Thymus (tissue), 14 donors: ENCODE results near the gene GLRA1. TPM values are rescaled to one million over a fixed set of nuclear protein-coding genes. Genes with fewer than 3 reads are reported as not detected.

Experiments
- DNase-seq, 9 donors: peaks; one replicate each; pipeline ENCODE4 v3.0.0-alpha.2; 2013; ENCODE audit warnings: low spot score in 9 of 9, low read depth in 6 of 9, missing footprints in 1 of 9
- H3K27ac ChIP-seq, 2 donors: one replicate each; pipeline ENCODE4 v1.5.1; 2013; ENCODE audit warnings: control low read depth in 1 of 2, low read depth in 1 of 2, low read length in 1 of 2, mild to moderate bottlenecking in 1 of 2, moderate library complexity in 1 of 2
- H3K27me3 ChIP-seq, 2 donors: one replicate each; pipeline ENCODE4 v1.5.1; 2013; ENCODE audit warnings: low read length in 1 of 2; ENCODE audit not compliant: control insufficient read depth in 2 of 2, insufficient read depth in 1 of 2
- H3K36me3 ChIP-seq, 2 donors: one replicate each; pipeline ENCODE4 v1.5.1; 2013; ENCODE audit warnings: low read length in 1 of 2, mild to moderate bottlenecking in 1 of 2, moderate library complexity in 1 of 2; ENCODE audit not compliant: control insufficient read depth in 2 of 2, insufficient read depth in 2 of 2
- H3K4me1 ChIP-seq, 2 donors: one replicate each; pipeline ENCODE4 v1.5.1; 2013; ENCODE audit warnings: low read length in 2 of 2; ENCODE audit not compliant: control insufficient read depth in 2 of 2, insufficient read depth in 2 of 2
- H3K4me3 ChIP-seq, 2 donors: one replicate each; pipeline ENCODE4 v1.5.1; 2013; ENCODE audit warnings: low read length in 2 of 2, control low read depth in 1 of 2, mild to moderate bottlenecking in 1 of 2
- H3K9me3 ChIP-seq, 2 donors: one replicate each; pipeline ENCODE4 v1.5.1; 2013; ENCODE audit warnings: low read length in 1 of 2, mild to moderate bottlenecking in 1 of 2; ENCODE audit not compliant: control insufficient read depth in 2 of 2, insufficient read depth in 1 of 2
- WGBS: extraction: QIAGEN DNeasy Blood & Tissue Kit; methylation state at CpG from one replicate; pipeline ENCODE4 v1.1.7; 2013; 5-methylcytosine and 5-hydroxymethylcytosine counted together
- long read RNA-seq, 10 donors: transcript quantifications; one replicate each; lab custom pipeline, GENCODE V29; 2026
- polyA plus RNA-seq: library from polyadenylated mRNA; stranded (reverse); fragments of 200-250 nt; gene quantifications from one replicate; pipeline ENCODE4 v1.2.3, GENCODE V29; 2013
- total RNA-seq: library from RNA; stranded (reverse); fragments of 120-200 nt; gene quantifications from one replicate; pipeline ENCODE4 v1.2.4, GENCODE V29; 2013
- donor health status: healthy.

GLRA1 gene
- total RNA-seq = not detected
- polyA plus RNA-seq = not detected
- long read RNA-seq, donor 1 = 0 reads
- long read RNA-seq, donor 2 = 0 reads
- long read RNA-seq, donor 3 = 0 reads
- long read RNA-seq, donor 4 = 0 reads
- long read RNA-seq, donor 5 = 0 reads
- long read RNA-seq, donor 6 = 0 reads
- long read RNA-seq, donor 7 = 0 reads
- long read RNA-seq, donor 8 = 0 reads
- long read RNA-seq, donor 9 = 0 reads
- long read RNA-seq, donor 10 = 0 reads

GRCh38 chr5:151924564-151925301, at the start of gene GLRA1:
Gene GLRA1 (minus strand): TSS chr5:151924851. CDS start chr5:151924549, 302 bp downstream.
- H3K27ac ChIP-seq = no peak within 1 kb of the TSS
- H3K9me3 ChIP-seq = no peaks in the 10 kb centered on the region
- peak; percentile 13 to 69 (median 36) for DNase-seq
- 13% methylated on average over 44 of the region's 44 CpGs for WGBS
- no peaks in the 10 kb centered on the region for H3K4me1 ChIP-seq
- no peaks in the 10 kb centered on the region for H3K36me3 ChIP-seq
- peaks cover 0 to 10% of the 10 kb centered on the region in 2 donors for H3K27me3 ChIP-seq
- H3K4me3 ChIP-seq = no peak within 1 kb of the TSS

DNA sequence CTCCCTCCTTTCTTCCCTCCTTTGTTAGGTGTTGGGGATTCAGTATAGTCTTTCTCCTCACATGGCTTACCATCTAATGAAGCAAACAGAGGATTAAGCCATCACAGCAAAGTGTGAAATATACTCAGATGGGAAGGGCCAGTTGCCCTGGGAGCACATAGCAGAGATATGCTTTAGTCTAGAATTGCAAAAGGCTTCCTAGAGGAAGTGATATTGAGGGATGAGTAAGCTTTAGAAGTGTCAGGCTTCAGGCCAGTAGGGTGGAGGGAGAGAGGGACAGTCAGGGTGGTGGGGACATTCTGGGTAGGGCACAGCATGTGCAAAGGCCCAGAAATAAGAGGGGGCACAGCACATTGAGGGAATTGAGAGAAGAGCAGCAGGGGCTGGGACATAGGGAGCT, 46.2 kb upstream of the GLRA1 start:
- Histone ChIP-seq H3K4me1 (no peaks in the 10 kb centered on the region), H3K36me3 (no peaks in the 10 kb centered on the region), H3K4me3 (no peak overlapping the region), H3K27me3 (no peaks in the 10 kb centered on the region), H3K9me3 (no peaks in the 10 kb centered on the region), H3K27ac (no peak overlapping the region)
- no peak for DNase-seq

DNA sequence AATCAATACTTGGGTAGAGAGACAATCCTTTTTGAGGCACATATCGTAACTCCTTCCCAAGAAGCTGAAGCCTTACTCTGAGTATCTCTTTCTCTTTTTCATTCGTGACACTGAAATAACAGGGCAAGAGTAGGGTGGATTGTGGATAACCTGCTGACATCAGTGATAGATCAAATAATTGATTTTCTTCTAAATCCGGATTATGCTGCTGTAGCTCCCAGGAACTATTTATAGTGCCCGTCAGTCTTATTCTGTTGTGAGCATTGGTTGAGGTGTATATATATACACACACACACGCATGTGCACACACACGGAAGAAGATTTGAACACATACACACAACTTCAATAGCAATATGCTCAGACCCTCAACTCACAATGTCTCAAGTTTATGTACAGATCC, 43.2 kb upstream of the GLRA1 start:
- no peak overlapping the region for H3K4me3 ChIP-seq
- no peak overlapping the region for H3K27ac ChIP-seq
- no peaks in the 10 kb centered on the region for H3K9me3 ChIP-seq
- no peaks in the 10 kb centered on the region for H3K36me3 ChIP-seq
- DNase-seq = no peak
- no peaks in the 10 kb centered on the region for H3K27me3 ChIP-seq
- no peaks in the 10 kb centered on the region for H3K4me1 ChIP-seq
- WGBS = 95% methylated on average over 6 of the region's 6 CpGs

- no peaks in the 10 kb centered on the region for H3K9me3 ChIP-seq
- H3K27ac ChIP-seq = no peak overlapping the region
- H3K36me3 ChIP-seq = no peaks in the 10 kb centered on the region
- H3K27me3 ChIP-seq = no peaks in the 10 kb centered on the region
- no peaks in the 10 kb centered on the region for H3K4me1 ChIP-seq
- DNase-seq = no peak
- H3K4me3 ChIP-seq = no peak overlapping the region
- 94% methylated on average over 1 of the region's 1 CpG for WGBS
Observed at GRCh38 chr5:151966046-151966445, 41.4 kb upstream of the GLRA1 start.

GRCh38 chr5:151964471-151964870, 39.8 kb upstream of the GLRA1 start:
- H3K27ac ChIP-seq = no peak overlapping the region
- DNase-seq = no peak
- WGBS = 74% methylated on average over 4 of the region's 4 CpGs
- no peaks in the 10 kb centered on the region for H3K36me3 ChIP-seq
- H3K27me3 ChIP-seq = no peaks in the 10 kb centered on the region
- no peaks in the 10 kb centered on the region for H3K9me3 ChIP-seq
- H3K4me3 ChIP-seq = no peak overlapping the region
- H3K4me1 ChIP-seq = no peaks in the 10 kb centered on the region

DNA sequence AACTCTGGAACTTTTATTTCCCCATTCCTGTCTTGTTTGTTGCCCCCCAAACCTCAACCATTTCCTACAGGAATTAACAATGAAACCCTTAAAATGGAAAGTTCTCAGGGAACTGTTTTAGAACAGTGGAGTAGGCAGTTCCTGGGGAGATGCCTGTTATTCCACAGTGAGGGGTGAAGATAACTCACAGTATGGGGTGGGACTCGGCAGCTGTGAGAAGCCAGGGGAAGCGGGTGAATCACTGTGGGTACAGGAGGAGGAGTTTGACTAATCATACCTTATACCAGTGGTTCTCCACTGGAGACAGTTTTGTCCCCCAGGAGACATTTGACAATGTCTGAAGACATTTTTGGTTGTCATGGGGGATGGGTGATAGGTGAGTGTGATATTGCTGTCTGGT, 36.9 kb upstream of the GLRA1 start:
- no peak overlapping the region for H3K27ac ChIP-seq
- H3K9me3 ChIP-seq = no peaks in the 10 kb centered on the region
- H3K36me3 ChIP-seq = no peaks in the 10 kb centered on the region
- 48% methylated on average over 2 of the region's 2 CpGs for WGBS
- H3K4me3 ChIP-seq = no peak overlapping the region
- no peaks in the 10 kb centered on the region for H3K27me3 ChIP-seq
- DNase-seq = no peak
- H3K4me1 ChIP-seq = no peaks in the 10 kb centered on the region

GRCh38 chr5:151958111-151958510, 33.5 kb upstream of the GLRA1 start:
- Histone ChIP-seq H3K4me3 (no peak overlapping the region), H3K27me3 (no peaks in the 10 kb centered on the region), H3K4me1 (no peaks in the 10 kb centered on the region), H3K36me3 (no peaks in the 10 kb centered on the region), H3K9me3 (no peaks in the 10 kb centered on the region), H3K27ac (no peak overlapping the region)
- no peak for DNase-seq
- 54% methylated on average over 3 of the region's 3 CpGs for WGBS

GRCh38 chr5:151956725-151957124, 32.1 kb upstream of the GLRA1 start:
- H3K9me3 ChIP-seq = no peaks in the 10 kb centered on the region
- no peaks in the 10 kb centered on the region for H3K36me3 ChIP-seq
- WGBS = 85% methylated on average over 3 of the region's 3 CpGs
- DNase-seq = no peak
- no peaks in the 10 kb centered on the region for H3K4me1 ChIP-seq
- H3K27ac ChIP-seq = no peak overlapping the region
- no peaks in the 10 kb centered on the region for H3K27me3 ChIP-seq
- no peak overlapping the region for H3K4me3 ChIP-seq

GRCh38 chr5:151954255-151954654, 29.6 kb upstream of the GLRA1 start:
- no peaks in the 10 kb centered on the region for H3K36me3 ChIP-seq
- peaks cover 0 to 2% of the 10 kb centered on the region in 2 donors for H3K27me3 ChIP-seq

More at GRCh38 chr5:151954255-151954654, 29.6 kb upstream of the GLRA1 start:
- Histone ChIP-seq H3K4me3 (no peak overlapping the region), H3K9me3 (no peaks in the 10 kb centered on the region), H3K27ac (no peak overlapping the region), H3K4me1 (no peaks in the 10 kb centered on the region)
- 92% methylated on average over 4 of the region's 4 CpGs for WGBS
- no peak for DNase-seq
